GM19463 (cell line): ENCODE data around the gene NIPA2.

Experiments
- ATAC-seq: cut with Tn5 transposase; IDR thresholded peaks from one replicate; pipeline ENCODE4 v1.9.1; 2021; ENCODE audit warnings: mild to moderate bottlenecking, moderate library complexity; ENCODE audit not compliant: unreplicated experiment

Gene NIPA2

DNA sequence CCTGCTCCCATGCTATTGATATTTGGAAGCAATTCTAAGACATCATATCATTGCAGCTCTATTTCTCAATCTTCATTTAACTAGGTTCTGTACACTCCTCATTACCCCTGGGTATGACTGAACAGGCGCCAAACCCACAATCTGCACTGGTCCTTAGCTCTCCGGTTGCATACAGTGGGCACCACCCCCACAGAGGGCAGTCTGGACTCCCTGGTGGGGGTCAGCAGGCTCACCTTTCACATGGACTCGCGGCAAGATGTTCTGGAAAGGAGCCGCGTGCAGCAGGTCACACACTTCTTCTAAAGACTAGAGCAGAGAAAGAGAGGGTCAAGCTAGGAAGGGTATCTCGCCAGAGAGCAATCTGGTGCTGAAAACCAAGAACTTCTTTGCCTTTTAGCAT is 36.5 kb downstream of the NIPA2 start:
- ATAC-seq, result no peak

DNA sequence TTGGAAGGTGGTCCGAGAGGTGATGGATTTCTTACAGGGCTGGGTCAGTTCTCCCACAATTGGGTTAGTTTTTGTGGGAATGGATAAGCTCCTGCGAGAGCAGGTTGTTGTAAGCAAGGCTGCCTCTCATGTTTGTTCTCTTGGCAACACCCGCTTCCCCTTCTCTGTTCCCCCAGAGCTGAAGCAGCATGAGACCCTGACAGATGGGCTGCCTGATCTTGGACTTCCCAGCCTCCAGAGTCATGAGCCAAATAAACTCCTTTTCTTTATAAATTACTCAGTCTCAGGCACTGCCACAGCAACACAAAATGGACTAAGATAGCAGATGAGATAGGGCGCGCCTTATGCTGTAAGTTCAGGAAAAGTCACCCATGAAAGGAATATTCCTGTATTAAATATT is 38.7 kb downstream of the NIPA2 start:
- ATAC-seq, result no peak

DNA sequence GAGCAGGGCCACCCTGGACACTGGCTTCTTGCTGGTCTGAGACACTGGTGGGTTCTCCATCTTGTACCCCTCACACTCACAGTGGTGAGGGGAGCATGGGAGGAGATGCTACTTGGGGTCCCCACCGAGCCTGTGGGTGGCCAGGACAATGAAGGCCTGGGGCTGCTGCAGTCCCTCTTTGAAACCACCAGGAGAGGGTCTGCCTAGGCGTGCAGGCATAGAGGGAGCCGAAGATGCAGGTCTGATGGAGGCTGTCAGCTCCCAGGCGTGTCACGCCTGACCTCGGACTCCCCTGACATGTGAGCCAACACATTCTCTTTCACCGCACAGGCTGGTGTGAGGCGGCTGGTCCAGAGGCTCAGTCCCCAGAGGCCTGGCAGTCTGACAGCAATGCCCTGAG is 39.1 kb downstream of the NIPA2 start:
- no peak for ATAC-seq

DNA sequence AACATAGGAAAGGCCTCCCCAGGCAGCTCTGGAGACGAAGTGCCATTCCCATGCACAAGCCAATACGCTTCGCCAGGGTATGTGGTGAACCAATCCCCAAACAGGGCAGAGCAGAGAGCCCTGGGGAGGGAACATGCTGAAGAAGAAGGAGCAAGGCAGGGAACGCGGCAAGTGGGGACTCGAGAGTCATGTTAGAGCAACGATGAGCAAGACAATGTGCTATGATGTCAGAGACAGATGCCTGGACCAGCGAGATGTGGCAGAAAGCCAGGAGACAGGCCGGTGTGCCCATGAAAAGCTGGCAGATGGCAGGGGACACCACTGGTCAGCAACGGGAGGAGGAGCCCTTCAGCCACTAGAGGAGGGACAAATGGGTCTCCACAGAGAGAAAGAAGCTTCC is 39.6 kb downstream of the NIPA2 start:
- ATAC-seq, result no peak

DNA sequence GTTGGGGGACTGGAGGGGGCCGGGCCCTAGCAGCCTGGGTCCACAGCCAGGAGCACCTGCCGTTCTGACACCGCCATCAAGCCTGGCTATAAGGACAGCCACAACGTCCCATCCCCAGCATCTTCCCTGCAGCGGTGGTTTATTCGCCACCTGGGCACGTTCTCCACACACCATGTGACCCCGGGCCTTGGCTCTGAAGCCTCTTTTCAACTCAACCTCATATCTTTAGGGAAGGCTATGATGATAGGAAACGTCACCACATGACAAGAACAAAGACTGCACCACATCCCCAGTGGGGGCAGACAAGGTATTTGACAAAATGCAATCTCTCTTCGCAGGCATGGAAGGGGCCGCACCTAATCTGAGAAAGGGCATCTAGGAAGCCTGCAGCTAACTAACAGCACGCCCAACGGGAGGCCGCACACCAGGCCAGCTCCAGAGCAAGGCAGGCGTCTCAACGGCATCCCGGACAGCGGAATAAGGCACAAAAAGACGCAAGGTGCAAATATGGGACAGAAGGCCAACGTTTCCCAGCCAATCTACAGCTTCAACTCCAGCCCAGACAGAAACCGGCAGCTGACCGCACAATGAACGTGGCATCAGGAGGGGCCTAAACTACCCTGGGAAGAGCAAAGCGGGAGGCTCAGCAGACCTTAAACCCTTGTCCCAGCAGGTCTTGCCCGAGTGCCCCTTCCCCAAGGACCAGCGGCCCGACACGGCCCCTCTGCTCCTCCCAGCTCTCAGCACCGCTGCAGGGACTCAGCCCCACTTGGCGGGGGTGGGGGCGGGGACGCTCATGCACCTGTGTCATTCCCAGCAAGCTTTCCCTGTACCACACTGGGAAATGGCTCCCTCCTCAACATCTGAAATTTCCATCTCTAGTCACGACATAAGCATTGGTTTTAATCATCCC is 41.9 kb downstream of the NIPA2 start:
- ATAC-seq, result no peak

DNA sequence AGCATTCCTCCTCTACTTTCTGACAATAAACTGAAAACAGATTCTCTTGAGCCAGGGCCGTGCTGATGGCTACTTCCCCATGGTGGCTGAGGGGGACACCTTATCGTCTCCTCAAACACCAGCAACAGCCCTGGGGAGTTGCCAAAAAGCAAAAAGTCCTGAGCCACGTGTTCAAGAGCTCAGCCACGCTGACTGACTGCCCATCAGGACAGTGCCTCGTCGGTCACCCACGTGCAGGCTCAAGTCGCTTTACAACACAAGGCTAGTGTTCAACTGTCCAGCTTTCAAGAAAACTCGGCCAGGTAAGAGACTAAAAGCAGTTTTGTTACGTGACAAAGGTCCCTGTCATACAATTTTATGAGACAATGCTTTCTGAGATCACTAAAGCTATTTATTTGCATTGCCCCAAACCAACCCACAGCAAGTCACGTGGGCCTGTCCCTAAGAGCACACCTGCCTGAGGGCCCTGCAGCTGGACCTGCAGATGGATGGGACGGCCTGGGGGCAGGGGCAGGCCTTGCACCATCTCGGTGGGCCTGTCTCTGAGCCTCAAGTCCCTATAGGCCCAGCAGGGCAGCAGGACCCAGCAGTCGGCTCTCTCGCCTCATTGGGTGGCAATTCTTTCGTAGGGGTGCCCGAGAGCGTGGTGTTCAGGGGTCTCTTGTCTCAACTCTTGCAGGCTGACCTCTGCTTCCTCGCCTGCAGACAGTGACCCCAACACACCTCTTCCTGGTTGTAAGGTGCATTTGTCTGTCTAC is 42.7 kb downstream of the NIPA2 start:
- ATAC-seq, result no peak

DNA sequence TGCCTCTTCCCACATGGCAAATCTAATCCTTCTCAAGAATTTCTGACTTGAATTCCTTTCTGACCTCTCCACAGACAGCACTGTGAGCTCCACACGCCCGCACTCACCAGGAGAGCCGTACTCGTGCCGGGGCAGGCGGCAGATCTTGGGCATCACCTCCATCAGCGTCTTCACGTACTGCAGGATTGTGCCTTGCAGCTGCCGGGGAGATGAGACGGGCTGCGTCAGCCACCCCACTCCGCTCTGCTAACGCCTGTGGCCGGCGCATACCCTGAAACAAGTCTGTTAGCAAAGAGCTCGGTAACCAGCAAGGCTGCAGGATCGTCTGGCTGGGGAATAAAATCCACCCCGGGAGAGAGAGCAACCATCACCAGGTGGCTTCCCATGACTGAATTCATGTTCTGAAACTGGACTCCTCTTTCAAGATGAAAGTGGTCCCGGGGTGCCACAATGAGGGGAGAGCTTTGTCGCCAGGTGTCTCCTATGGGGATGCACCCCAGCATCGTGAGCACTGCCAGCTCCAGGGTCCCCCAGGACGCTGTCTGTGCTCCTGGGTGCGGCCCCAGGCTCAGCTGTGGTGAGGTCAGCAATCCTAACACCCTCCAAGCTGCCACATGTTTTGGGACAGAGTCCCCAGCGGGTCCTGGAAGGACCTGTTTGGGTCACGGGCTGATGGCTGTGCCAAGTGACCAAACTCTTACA is 43.4 kb downstream of the NIPA2 start:
- ATAC-seq, result no peak

DNA sequence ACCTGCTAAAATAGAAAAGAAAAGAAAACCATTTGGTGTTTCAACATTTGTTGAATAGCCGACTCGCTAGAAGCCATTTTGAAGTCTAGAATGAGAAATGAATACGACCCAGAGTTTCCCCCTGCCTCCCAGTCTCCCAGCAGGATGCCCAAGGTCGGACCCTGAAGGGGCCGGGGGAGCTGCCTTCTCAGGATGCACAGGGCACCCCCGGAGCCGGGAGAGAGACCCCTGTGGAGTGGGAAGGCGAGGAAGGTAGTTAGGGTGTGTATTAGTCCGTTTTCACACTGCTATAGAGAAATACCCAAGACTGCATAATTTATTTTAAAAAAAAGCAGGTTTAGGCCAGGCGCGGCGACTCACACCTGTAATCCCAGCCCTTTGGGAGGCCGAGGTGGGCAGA is 44.7 kb downstream of the NIPA2 start:
- no peak for ATAC-seq

DNA sequence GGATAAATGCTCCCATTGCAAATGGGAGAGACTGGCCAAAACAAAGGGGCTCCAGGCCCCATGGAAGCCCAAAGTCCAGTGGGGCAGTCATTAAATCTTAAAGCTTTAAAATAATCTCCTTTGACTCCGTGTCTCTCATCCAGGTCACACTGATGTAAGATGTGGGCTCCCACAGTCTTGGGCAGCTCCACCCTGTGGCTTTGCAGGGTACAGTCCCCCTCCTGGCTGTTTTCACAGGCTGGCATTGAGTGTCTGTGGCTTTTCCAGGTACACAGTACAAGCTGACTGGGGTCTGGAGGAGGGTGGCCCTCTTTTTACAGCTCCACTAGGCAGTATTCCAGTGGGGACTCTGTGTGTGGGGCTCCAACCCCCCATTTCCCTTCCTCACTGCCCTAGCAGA is 45.9 kb downstream of the NIPA2 start:
- no peak for ATAC-seq

DNA sequence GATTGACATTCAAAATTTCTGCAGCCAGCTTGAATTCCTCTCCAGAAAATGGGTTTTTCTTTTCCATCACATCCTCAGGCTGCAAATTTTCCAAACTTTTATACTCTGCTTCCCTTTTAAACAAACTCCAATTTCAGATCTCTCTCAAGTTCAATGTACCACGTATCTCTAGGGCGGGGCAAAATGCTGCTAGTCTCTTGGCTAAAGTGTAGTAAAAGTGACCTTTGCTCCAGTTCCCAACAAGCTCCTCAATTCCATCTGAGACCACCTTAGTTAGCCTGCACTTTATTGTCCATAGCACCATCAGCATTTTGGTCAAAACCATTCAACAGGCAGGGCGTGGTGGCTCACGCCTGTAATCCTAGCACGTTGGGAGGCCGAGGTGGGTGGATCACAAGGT is 46.7 kb downstream of the NIPA2 start:
- ATAC-seq, result no peak

DNA sequence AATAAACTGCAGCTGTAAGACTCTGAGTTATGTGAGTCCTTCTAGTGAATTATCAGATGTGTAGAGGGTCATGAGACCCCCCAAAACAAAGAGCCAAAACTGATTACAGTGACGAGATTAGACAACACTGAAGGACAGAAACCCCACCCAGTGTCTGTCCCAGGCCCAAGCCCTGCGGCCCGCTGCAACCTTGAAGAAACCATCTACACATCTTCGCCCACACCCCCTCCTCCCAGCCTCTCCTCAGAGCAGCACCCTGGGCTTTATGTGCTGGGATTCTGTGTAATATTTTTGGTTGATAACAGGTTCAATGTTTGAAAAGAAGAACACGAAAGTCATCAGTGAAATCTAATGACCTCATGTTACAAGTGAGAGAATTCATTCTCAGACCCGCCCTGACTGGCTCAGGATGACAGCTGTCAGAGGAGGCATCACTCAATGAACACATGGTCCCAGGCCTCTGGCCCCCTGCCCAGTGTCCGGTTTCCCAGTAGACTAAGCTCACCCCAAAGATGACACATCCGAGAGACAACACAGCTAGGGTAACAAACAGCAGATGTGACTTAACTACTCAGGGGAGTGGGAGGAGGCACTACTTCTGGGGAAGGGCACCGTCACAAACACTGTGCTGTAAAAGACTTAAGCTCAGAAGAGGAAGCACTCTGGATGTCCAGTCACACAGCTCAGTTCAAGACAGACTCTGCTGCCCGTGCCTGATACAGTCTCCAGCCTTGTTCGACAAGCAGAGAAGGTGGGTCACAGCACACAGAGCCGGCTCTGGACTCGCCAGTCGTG is 48.9 kb downstream of the NIPA2 start:
- no peak for ATAC-seq

DNA sequence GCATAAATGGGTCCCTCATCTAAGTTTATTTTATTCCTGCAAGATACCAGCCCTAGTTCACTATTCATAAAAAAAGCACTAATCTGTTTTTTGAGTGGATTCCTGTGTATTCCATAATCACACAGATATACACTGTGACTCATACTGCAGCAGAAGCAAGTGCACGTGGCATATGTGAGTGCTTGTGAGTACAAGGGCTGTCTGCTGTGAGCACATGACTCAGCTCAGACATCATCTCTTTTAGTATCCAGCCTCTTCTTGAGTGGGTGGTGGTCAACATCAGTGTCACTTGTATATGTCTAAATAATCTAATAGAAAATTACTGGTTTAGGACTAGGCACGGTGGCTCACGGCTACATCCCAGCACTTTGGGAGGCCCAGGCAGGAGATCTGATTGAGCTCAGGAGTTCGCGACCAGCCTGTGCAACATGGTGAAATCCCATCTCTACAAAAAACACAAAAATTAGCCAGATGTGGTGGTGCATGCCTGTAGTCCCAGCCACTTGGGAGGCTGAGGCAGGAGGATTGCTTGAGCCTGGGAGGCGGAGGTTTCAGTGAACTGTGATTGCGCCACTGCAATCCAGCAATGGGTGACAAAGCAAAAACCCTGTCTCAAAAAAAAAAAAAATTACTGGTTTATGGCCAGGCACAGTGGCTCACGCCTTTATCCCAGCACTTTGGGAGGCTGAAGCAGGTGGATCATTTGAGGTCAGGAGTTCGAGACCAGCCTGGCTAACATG is 49.8 kb downstream of the NIPA2 start:
- ATAC-seq, result no peak

DNA sequence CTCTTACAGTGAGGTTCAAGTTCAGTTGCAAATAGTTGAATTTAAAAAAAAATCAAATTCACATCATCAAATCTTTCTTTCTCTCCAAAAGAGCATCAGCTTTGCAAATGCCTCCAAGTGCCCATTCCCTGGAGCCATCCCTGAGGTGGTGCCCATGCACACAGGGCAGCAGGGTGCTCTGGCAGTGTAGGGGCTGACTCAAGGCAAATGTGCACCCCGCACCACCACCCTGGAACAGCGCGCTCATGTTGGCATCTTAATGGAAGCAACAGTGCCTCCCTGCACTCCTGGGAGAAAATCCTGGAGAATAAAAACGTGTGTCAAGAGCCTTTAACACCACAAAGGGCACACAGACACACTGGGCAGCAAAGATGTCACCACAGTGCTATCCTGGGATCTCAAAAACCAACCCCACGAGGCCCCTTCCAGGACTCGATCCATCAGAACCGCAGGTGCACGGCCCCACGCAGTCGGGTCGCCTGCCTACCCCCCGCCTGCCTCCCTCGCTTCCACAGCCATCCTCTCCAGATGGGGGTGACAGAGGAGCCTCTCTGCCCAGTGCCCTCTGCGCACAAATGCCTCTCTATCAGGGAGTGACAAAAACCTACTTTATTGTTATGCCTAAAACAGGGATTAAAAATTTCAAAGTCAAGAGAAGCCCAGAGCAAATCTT is 50.8 kb downstream of the NIPA2 start:
- ATAC-seq, result no peak

DNA sequence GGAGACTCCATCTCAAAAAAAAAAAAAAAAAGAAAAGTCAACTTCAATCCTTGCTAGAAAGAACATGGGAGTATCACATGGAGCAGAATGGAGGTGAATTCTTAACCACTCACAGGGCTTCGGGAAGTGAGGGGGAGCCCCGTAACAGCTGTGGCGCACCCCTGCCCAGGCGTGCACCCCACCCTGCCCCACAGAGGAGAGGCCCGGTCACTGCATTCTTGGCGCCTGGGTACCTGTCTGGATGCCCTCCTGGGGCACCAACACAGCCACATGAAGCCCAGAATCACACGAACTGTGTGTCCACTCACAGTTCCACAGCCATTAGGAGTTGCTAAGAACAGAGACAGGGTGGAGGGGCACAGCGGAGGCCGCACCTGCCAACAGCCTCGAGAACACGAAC is 51.8 kb downstream of the NIPA2 start:
- ATAC-seq, result no peak

DNA sequence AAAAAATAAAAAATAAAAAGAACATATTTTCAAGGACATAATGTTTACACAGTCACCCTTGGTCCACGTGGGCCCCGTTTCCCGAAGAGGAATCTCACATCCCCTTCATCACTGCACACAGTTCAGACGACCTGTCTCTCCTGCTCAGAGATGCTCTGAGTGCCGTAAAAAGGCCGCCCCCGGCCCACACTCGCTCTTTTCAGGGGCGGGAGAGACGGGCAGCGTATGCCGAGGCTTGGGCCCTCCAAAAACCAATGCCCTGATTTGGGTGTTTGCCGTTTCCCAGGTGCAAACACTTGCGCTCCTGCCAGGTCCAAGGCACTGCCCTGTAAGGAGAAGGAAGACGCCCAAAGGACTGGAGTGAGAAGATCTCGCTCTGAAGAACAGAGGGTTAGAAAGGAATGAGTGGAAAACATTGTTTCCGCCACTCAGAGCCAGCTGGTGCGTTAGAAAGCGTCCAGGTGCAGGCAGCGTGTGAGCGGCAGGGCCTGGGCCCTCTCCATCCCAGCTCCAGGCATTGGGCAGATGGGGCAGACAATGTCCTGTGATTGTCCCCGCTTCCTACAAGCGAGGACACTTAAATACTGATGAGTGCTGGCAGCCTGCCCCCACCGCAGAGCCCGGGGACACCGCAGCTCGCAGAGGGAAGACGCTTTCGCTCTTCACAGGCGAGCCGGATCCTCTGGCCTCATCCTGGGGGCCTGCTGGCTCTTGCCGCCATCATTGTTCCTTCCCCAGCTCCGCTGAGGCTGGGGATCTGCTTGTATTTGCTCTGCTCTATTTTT is 53.2 kb downstream of the NIPA2 start:
- no peak for ATAC-seq

DNA sequence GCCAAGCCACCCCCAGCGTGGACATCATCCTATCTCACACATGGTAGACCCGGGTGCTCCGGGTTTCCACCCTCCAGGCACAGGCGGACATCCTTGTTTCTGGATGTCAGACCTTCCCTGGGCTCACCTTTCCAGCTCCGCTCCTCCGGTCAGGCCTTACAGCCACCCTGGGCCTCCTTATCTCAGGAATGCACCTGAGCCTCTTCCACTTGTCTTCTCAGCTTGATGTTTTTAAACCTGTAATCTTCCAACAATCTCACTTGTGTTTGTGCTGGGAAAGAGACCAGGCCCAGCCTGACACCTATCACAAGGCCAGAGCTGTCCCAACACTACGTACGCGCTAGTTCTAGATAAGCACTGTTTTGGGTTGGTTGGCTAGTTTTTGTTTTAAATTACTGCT is 53.9 kb downstream of the NIPA2 start:
- ATAC-seq, result no peak

DNA sequence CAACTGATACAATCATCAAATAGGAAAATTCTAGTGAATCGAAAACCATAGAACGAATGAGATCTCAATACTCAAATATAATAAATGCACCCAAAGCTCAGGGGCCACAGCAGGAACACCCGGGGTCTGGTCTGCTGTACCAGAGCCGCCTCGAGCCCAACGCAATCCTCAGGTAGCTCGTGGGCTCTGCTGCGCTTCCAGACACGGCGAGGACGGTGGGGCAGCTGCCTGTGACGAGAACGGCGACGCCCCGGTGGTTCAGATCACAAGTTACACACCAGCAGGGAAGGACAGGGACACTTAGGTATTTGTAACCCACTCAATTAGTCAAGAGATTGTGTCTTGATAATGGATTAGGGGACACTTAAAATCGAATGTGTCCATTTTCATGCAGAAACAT is 54.6 kb downstream of the NIPA2 start:
- ATAC-seq, result no peak

DNA sequence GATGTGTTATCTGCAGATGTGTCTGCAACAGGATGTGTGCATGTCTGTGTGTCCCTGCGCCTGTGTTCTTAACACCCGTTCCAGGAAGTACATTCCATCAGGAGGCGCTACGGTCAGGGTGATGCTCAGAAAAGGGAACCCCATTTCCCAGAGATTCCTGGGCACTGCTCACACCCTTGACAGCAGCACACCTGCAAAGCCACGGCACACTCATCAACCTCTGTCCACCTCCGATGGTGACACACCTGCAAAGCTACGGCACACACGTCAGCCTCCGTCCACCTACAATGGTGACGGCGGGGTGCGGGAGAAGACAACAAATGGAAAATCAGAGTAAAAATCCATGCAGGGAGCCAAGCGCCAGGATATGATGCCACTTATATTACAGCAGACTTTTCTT is 55.4 kb downstream of the NIPA2 start:
- no peak for ATAC-seq
